Stimulated activated CD8-positive, alpha-beta memory T cell treated with anti-CD3 and anti-CD28 coated beads, Interleukin-7, amount 100 ng/mL, for 48 hours (primary cell): ENCODE data around the gene CXCL1.

ENCODE experiments used
- DNase-seq, 2 donors: peaks; one replicate each; pipeline ENCODE4 v3.0.0-alpha.2; 2020; ENCODE audit warnings: low read depth in 1 of 2; ENCODE audit errors: extremely low read depth in 1 of 2

CXCL1 gene

GRCh38 chr4:73869130-73870055 is at the start of gene CXCL1:
Gene CXCL1 (plus strand): TSS chr4:73869393. CDS start chr4:73869471, 78 bp downstream.
- no peak for DNase-seq

DNA sequence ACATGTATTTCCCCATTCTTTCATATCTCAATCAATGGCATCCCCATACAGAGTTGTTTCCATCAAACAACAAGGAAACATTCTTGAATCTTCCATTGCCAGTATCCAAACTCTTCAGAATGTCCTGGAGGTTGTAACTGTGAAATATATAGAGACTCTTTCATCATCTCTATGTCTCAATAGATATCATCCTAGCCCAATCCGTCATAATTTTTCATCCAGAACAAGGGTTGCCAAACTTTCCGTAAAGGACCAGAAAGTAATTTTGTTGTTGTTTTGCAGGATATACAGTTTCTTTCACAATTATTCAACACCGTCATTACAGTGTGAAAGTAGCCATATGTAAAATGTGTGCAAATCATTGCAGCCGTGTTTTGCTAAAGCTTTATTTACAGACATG is 47.9 kb upstream of the CXCL1 start:
- DNase-seq: no peak

- DNase-seq: no peak
Measured at GRCh38 chr4:73822389-73822788, 46.8 kb upstream of the CXCL1 start.

GRCh38 chr4:73822812-73823504 is 46.2 kb upstream of the CXCL1 start:
- DNase-seq: no peak

DNA sequence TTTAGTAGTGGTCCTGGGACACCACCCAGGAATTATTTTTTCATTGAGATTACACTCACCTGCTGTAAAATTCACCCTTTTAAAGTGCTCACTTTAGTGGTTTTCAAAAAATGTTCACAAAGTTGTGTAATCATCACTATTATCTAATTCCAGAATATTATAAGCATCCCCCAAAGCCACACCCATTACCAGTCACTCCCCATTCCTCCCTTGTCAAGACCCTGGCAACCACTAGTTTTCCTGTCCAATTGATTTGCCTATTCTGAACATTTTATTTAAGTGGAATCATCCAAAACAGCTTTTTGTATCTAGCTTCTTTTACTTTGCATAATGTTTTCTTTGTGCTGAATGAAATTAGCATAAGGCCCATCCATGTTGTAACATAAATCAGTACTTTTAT is 45.4 kb upstream of the CXCL1 start:
- DNase-seq: no peak

- no peak for DNase-seq
Measured at GRCh38 chr4:73828956-73829355, 40.2 kb upstream of the CXCL1 start.

DNA sequence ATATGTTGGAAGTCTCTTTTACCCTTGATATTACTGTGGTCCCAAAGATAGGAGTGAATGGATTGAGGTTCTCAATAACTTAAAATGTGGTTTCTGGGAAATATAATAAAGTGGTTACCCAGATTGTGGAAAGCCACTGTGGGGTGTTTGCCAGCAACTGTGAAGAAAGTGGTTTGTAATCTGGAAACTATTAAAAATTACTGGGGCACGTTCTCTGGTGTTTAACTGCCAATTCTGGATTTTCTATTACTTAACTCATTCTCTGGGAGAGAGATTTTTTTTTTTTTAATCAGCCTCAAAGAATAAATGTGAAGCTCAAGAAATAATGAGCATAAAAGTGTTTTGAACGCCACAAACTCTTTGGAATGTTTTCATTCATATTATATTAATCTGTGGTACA is 37.6 kb upstream of the CXCL1 start:
- DNase-seq: no peak

DNA sequence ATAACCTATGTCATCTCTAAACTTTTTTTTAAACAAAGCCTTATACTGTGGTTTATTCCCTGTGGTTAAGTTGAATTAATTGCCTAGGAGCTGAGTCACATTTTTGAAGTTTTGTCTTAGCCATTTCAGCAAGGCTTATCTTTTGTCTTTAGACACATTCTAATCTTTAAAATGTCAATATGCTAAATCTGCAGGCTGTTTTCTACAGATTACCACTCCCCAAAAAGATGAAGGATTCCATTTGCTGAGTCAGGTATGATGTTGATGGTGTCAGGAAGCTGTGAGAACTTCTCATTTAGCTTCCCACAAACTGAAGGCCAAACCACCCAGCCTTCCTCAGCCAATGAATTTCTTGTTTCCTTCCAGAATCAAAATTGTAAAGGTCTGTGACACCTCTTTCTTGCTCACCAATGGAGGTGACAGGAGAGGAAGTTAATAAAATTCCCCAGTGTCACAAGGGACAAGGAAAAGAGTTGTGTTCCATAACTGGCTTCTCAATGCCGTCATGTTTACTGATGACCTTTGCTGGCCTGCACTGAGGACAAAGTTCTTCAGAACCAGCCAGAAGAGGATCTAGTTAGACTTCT is 36.4 kb upstream of the CXCL1 start:
- DNase-seq: no peak

GRCh38 chr4:73836373-73837279 is 32.6 kb upstream of the CXCL1 start, which contains the start of gene CXCL6:
Gene CXCL6 (plus strand): TSS chr4:73836678. CDS start chr4:73836751, 73 bp downstream.
- no peak for DNase-seq

DNA sequence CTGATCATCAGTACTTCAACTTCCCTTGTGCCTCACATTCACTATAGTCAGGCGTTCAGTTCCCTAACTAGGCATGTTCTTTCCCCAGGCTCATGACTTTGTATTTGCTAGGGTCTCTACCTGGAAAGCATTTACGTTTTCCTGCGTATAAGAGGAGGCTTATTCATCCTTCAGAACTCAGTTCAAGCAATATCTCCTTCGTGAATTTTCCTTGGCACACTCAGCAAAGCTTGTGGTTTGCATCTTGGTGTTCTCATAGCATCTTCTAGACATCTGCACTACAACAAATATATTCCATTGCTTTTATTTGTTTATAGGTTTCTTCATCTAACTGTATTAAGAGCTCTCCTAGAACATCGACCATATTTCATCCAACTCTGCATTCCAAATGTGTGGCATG is 30.1 kb upstream of the CXCL1 start:
- DNase-seq: no peak

DNA sequence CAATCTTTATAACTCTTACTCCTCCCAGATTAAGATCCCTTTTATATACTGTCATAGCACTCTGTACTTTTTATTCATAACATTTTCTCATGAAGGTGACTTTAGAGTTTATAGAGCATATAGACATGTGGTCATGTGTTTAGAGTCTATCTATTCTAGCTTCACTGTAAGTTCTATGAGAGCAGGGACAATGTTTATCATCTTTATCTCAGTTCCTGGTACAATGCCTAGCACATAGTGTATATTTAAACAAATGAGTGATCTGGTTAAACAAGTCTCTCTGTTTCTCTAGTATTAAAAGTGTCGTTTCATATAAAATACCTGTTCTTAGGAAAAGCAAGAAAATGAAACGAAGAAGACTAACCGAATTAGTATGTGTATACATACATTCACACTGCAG is 29.5 kb upstream of the CXCL1 start:
- DNase-seq: no peak

- no peak for DNase-seq
Measured at GRCh38 chr4:73841243-73841925, 27.8 kb upstream of the CXCL1 start.

DNA sequence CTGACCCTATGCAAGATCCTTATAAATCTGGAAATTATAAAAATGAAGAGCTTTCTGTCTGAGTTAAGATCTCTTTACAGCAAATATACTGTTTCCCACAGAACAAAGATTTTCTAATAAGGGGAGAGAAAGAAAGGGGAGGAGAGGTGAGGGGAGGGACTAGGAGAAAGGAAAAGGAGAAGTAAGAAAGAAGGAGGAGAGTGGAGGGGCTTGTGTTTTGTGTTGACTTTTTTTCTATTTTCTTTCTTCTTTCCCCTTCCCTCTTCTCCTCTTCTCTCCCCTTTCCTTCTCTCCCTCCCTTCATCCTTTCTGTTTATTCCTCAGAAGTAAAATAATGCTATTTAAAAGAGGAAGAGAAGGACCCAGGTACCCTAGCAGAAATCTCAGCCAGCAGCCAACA is 26.5 kb upstream of the CXCL1 start:
- no peak for DNase-seq

- DNase-seq: no peak
Measured at GRCh38 chr4:73843369-73843768, 25.8 kb upstream of the CXCL1 start.

- DNase-seq: no peak
Measured at GRCh38 chr4:73844345-73844744, 24.8 kb upstream of the CXCL1 start.

- DNase-seq: no peak
Measured at GRCh38 chr4:73844806-73845205, 24.4 kb upstream of the CXCL1 start.

DNA sequence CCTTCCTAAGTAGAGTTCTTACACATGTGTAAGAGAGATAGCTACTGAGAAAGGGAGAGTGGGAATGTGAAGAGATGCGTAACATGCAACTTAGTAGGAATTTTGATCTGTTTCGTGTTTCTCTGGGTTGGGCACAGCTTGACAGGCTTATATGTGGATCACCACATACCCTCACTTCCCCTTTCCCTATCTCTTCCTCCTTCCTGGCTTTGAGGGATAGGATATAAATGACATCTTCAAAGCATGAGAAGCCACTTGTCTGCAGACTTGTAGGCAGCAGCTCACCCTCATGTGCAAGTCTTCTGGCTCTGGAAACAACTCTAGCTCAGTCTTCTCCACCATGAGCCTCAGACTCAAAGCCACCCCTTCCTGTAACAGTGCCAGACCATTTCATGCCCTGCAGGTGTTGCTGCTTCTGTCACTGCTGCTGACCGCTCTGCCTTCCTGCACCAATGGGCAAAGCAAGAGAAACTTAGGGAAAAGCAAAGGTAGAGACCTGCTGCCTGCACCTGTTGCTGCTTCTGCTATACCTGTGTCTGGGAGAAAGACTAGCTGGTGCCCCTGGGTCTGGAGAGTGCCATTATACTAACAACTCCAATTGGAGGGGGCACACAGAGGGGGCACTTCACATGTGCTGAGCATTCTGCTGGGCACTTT is 21.5 kb upstream of the CXCL1 start:
- no peak for DNase-seq

- DNase-seq: no peak
Measured at GRCh38 chr4:73848183-73848777, 20.9 kb upstream of the CXCL1 start.
